Suprapubic skin (tissue), 4 donors: ENCODE results near the gene STK32B.

Experiments used
- EP300 ChIP-seq: sonication (generic); formaldehyde crosslinking; IDR thresholded peaks from one replicate; pipeline ENCODE4 v1.6.1; 2017; ENCODE audit warnings: antibody characterized with exemption
- POLR2AphosphoS5 ChIP-seq, 3 donors: sonication (generic); formaldehyde crosslinking; IDR thresholded peaks; one replicate each; pipeline ENCODE4 v1.6.1; 2017; ENCODE audit warnings: antibody characterized with exemption in 3 of 3
- TF ChIP-seq, protein P1 (sequence below), 2 donors: fragments of 200-600 bp in 1 of 2; fragments of 450-650 bp in 1 of 2; sonication (generic) in 1 of 2; IDR thresholded peaks; one replicate each; pipeline ENCODE4 v1.5.1; 2016 to 2019; ENCODE audit warnings: antibody characterized with exemption in 2 of 2, mild to moderate bottlenecking in 1 of 2, moderate library complexity in 1 of 2

DNA sequence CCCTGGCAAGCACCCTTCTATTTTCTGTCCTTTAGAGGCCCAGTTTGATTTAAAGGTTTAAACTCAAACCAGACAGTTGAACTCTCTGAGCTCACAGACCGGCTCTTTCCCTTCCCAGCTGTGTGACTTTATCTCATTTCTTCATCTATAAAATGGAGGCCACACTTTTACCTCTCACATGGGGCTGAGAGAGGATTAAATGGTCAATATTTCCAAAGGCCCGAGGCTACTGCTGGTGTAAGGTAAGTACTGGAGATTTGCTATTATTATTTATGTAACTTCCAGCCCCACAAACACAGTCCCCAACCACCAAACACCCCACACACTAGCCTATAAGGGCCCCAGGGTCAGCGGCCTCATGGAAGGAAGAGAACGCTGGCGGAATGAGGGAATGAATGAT is 18.5 kb upstream of the STK32B start:
- TF ChIP-seq, protein P1, sequence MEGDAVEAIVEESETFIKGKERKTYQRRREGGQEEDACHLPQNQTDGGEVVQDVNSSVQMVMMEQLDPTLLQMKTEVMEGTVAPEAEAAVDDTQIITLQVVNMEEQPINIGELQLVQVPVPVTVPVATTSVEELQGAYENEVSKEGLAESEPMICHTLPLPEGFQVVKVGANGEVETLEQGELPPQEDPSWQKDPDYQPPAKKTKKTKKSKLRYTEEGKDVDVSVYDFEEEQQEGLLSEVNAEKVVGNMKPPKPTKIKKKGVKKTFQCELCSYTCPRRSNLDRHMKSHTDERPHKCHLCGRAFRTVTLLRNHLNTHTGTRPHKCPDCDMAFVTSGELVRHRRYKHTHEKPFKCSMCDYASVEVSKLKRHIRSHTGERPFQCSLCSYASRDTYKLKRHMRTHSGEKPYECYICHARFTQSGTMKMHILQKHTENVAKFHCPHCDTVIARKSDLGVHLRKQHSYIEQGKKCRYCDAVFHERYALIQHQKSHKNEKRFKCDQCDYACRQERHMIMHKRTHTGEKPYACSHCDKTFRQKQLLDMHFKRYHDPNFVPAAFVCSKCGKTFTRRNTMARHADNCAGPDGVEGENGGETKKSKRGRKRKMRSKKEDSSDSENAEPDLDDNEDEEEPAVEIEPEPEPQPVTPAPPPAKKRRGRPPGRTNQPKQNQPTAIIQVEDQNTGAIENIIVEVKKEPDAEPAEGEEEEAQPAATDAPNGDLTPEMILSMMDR (IDR thresholded peaks at IDR 0.05): no peak
- no peak for TF ChIP-seq POLR2AphosphoS5 (IDR thresholded peaks at IDR 0.05)
- TF ChIP-seq EP300: no peak
